SJCRH30 (cell line): ENCODE data around the gene CD300LB. TPM values are rescaled to one million over a fixed set of nuclear protein-coding genes. Genes with fewer than 3 reads are reported as not detected.

Experiments used
- DNase-seq, 2 experiments: peaks; one replicate each; pipeline ENCODE4 v3.0.0-alpha.2; 2015 to 2020
- H3K27ac ChIP-seq: fragments of 250-450 bp; sonication (Bioruptor Pico); 2 replicates; pipeline ENCODE4 v1.5.1; 2020; ENCODE audit warnings: mild to moderate bottlenecking, moderate library complexity
- H3K27me3 ChIP-seq: fragments of 250-450 bp; sonication (Bioruptor Pico); 2 replicates; pipeline ENCODE4 v1.5.1; 2020; ENCODE audit warnings: mild to moderate bottlenecking, moderate library complexity
- H3K36me3 ChIP-seq: fragments of 250-450 bp; sonication (Bioruptor Pico); 2 replicates; pipeline ENCODE4 v1.5.1; 2020; ENCODE audit warnings: mild to moderate bottlenecking, moderate library complexity
- H3K4me1 ChIP-seq: fragments of 250-450 bp; sonication (Bioruptor Pico); 2 replicates; pipeline ENCODE4 v1.5.1; 2020; ENCODE audit warnings: mild to moderate bottlenecking, moderate library complexity
- H3K4me3 ChIP-seq: fragments of 250-450 bp; sonication (Bioruptor Pico); 2 replicates; pipeline ENCODE4 v1.5.1; 2020; ENCODE audit warnings: mild to moderate bottlenecking, moderate library complexity
- H3K9me3 ChIP-seq: fragments of 250-450 bp; sonication (Bioruptor Pico); replicated peaks from 2 replicates; pipeline ENCODE4 v1.5.1; 2020; ENCODE audit warnings: mild to moderate bottlenecking, moderate library complexity
- total RNA-seq: library from RNA; depleted of rRNA; stranded (reverse); fragments of >200 nt; shearing (Covaris generic); gene quantifications from 2 replicates; pipeline ENCODE4 v1.2.3, GENCODE V29; 2014; rRNA removed

CD300LB gene
- total RNA-seq, 1 experiment from 2014 or later = not detected

GRCh38 chr17:74477411-74477810, 53.9 kb downstream of the CD300LB start:
- no peaks in the 10 kb centered on the region for H3K4me1 ChIP-seq
- no peaks in the 10 kb centered on the region for H3K36me3 ChIP-seq
- H3K4me3 ChIP-seq = no peak overlapping the region
- peaks cover 13% of the 10 kb centered on the region for H3K9me3 ChIP-seq
- no peak for DNase-seq
- no peak overlapping the region for H3K27ac ChIP-seq
- peaks cover 20% of the 10 kb centered on the region for H3K27me3 ChIP-seq

GRCh38 chr17:74475189-74475588, 56.1 kb downstream of the CD300LB start:
- Histone ChIP-seq H3K36me3 (no peaks in the 10 kb centered on the region), H3K4me3 (no peak overlapping the region), H3K27ac (no peak overlapping the region), H3K9me3 (peaks cover 13% of the 10 kb centered on the region), H3K4me1 (no peaks in the 10 kb centered on the region), H3K27me3 (0 out of 2 replicates have a peak, but pooled peaks cover 6% of the 10 kb centered on the region)
- no peak for DNase-seq

GRCh38 chr17:74474043-74474792, 57.1 kb downstream of the CD300LB start:
- Histone ChIP-seq H3K36me3 (no peaks in the 10 kb centered on the region), H3K4me3 (no peak overlapping the region), H3K27me3 (0 out of 2 replicates have a peak, but pooled peaks cover 8% of the 10 kb centered on the region), H3K4me1 (no peaks in the 10 kb centered on the region), H3K27ac (no peak overlapping the region), H3K9me3 (peaks cover 13% of the 10 kb centered on the region)
- DNase-seq = no peak

GRCh38 chr17:74473294-74473693, 58.0 kb downstream of the CD300LB start:
- H3K4me3 ChIP-seq = no peak overlapping the region
- H3K27me3 ChIP-seq = 0 out of 2 replicates have a peak, but pooled peaks cover 8% of the 10 kb centered on the region
- peaks cover 13% of the 10 kb centered on the region for H3K9me3 ChIP-seq
- no peak overlapping the region for H3K27ac ChIP-seq
- DNase-seq = no peak
- no peaks in the 10 kb centered on the region for H3K36me3 ChIP-seq
- no peaks in the 10 kb centered on the region for H3K4me1 ChIP-seq

- H3K27me3 ChIP-seq = 0 out of 2 replicates have a peak, but pooled peaks cover 8% of the 10 kb centered on the region
- no peak overlapping the region for H3K4me3 ChIP-seq
- no peak overlapping the region for H3K27ac ChIP-seq
- H3K9me3 ChIP-seq = peaks cover 13% of the 10 kb centered on the region
- H3K36me3 ChIP-seq = no peaks in the 10 kb centered on the region
- DNase-seq = no peak
- H3K4me1 ChIP-seq = no peaks in the 10 kb centered on the region
Measured at GRCh38 chr17:74472890-74473289, 58.4 kb downstream of the CD300LB start.

GRCh38 chr17:74471341-74471740, 59.9 kb downstream of the CD300LB start:
- DNase-seq = no peak
- peaks cover 8% of the 10 kb centered on the region; the same call in 1 of the 2 replicates for H3K27me3 ChIP-seq
- H3K4me1 ChIP-seq = no peaks in the 10 kb centered on the region
- peaks cover 9% of the 10 kb centered on the region for H3K9me3 ChIP-seq
- no peak overlapping the region for H3K27ac ChIP-seq
- H3K4me3 ChIP-seq = no peak overlapping the region
- no peaks in the 10 kb centered on the region for H3K36me3 ChIP-seq

Other genes starting within 250 kb of the CD300LB start
- not detected in 2 replicates for gene KIF19, start 205.2 kb downstream of the CD300LB start, total RNA-seq
- not detected in 2 replicates for gene BTBD17, start 169.6 kb downstream of the CD300LB start, total RNA-seq
- gene GPR142, start 164.0 kb downstream of the CD300LB start, total RNA-seq = not detected in 2 replicates
- not detected in 2 replicates for gene GPRC5C, start 99.4 kb downstream of the CD300LB start, total RNA-seq
- not detected in 2 replicates for gene CD300A, start 64.8 kb downstream of the CD300LB start, total RNA-seq
- not detected in 2 replicates for gene CD300C, start 14.6 kb upstream of the CD300LB start, total RNA-seq
- not detected in 2 replicates for gene CD300H, start 36.0 kb upstream of the CD300LB start, total RNA-seq
- gene CD300LD, start 60.8 kb upstream of the CD300LB start, total RNA-seq = not detected in 2 replicates
- gene CD300E, start 92.3 kb upstream of the CD300LB start, total RNA-seq = 0.22 TPM in 1 of 2 replicates, not detected in the other
- gene CD300LF, start 181.4 kb upstream of the CD300LB start, total RNA-seq = not detected in 2 replicates
- gene RAB37, start 205.8 kb upstream of the CD300LB start, total RNA-seq = 1.3 and 3.0 TPM in 2 replicates
- gene NHERF1, start 217.2 kb upstream of the CD300LB start, total RNA-seq = 42.0 and 45.4 TPM in 2 replicates
- gene NAT9, start 244.9 kb upstream of the CD300LB start, total RNA-seq = 47.7 and 50.1 TPM in 2 replicates